GM23248 (cell line): ENCODE results near the gene TGFBR3L. TPM values are rescaled to one million over a fixed set of nuclear protein-coding genes. Genes with fewer than 3 reads are reported as not detected.

Experiments
- DNase-seq: peaks from one replicate; pipeline ENCODE4 v3.0.0-alpha.2; 2015
- H2AFZ ChIP-seq: fragments of 200-600 bp; sonication (generic); 2 replicates; pipeline ENCODE4 v1.6.1; 2016; ENCODE audit warnings: antibody characterized with exemption
- H3F3A ChIP-seq: fragments of 200-600 bp; sonication (generic); 2 replicates; pipeline ENCODE4 v1.6.1; 2016; ENCODE audit warnings: mild to moderate bottlenecking, antibody characterized with exemption, mixed run types; ENCODE audit not compliant: insufficient read depth
- H3K27ac ChIP-seq: fragments of 200-600 bp; sonication (generic); 2 replicates; pipeline ENCODE4 v1.5.1; 2016; ENCODE audit warnings: mild to moderate bottlenecking
- H3K27me3 ChIP-seq: fragments of 200-600 bp; sonication (generic); replicated peaks from 2 replicates; pipeline ENCODE4 v1.6.1; 2016; ENCODE audit warnings: mild to moderate bottlenecking; ENCODE audit not compliant: insufficient read depth
- H3K36me3 ChIP-seq: fragments of 200-600 bp; sonication (generic); 2 replicates; pipeline ENCODE4 v1.6.1; 2016; ENCODE audit warnings: low read depth, mild to moderate bottlenecking
- H3K4me1 ChIP-seq: fragments of 200-600 bp; sonication (generic); 2 replicates; pipeline ENCODE4 v1.6.1; 2016; ENCODE audit warnings: mild to moderate bottlenecking; ENCODE audit not compliant: insufficient read depth
- H3K4me2 ChIP-seq: fragments of 200-600 bp; sonication (generic); one replicate; pipeline ENCODE4 v1.6.1; 2016; ENCODE audit warnings: mild to moderate bottlenecking; ENCODE audit not compliant: unreplicated experiment
- H3K4me3 ChIP-seq: fragments of 200-600 bp; sonication (generic); 2 replicates; pipeline ENCODE4 v1.5.1; 2016; ENCODE audit warnings: mild to moderate bottlenecking
- H3K79me2 ChIP-seq: fragments of 200-600 bp; sonication (generic); 2 replicates; pipeline ENCODE4 v1.6.1; 2016; ENCODE audit warnings: mild to moderate bottlenecking; ENCODE audit not compliant: insufficient read depth
- H3K9ac ChIP-seq: fragments of 200-600 bp; sonication (generic); 2 replicates; pipeline ENCODE4 v1.6.1; 2016; ENCODE audit warnings: mild to moderate bottlenecking
- H3K9me2 ChIP-seq: fragments of 200-600 bp; sonication (generic); 2 replicates; pipeline ENCODE4 v1.6.1; 2016; ENCODE audit warnings: mixed run types, mild to moderate bottlenecking, moderate library complexity; ENCODE audit not compliant: insufficient read depth
- H3K9me3 ChIP-seq: fragments of 200-600 bp; sonication (generic); one replicate; pipeline ENCODE4 v1.6.1; 2017; ENCODE audit warnings: low read depth
- H4K20me1 ChIP-seq: fragments of 200-600 bp; sonication (generic); 2 replicates; pipeline ENCODE4 v1.6.0; 2016; ENCODE audit not compliant: insufficient read depth
- EZH2 ChIP-seq: fragments of 200-600 bp; sonication (generic); IDR thresholded peaks from 2 replicates; pipeline ENCODE4 v1.6.1; 2018; ENCODE audit warnings: antibody characterized with exemption, mild to moderate bottlenecking; ENCODE audit not compliant: insufficient read depth, poor library complexity, severe bottlenecking
- EZH2phosphoT487 ChIP-seq: fragments of 200-600 bp; sonication (generic); IDR thresholded peaks from 2 replicates; pipeline ENCODE4 v1.6.1; 2018; ENCODE audit warnings: antibody characterized with exemption, moderate library complexity, mild to moderate bottlenecking, low read depth; ENCODE audit not compliant: insufficient read depth
- WGBS, 2 experiments: methylation state at CpG; one replicate each; pipeline ENCODE4 v1.1.6; 2015 to 2017; ENCODE audit warnings: low lambda C conversion rate in 2 of 2, low coverage in 1 of 2; ENCODE audit errors: missing lambda C conversion rate in 2 of 2; 5-methylcytosine and 5-hydroxymethylcytosine counted together
- in situ Hi-C: fragments of 300-500 bp; cut with MboI; formaldehyde crosslinking; loops from 2 replicates; pipeline ENCODE4 v1.15.0; 2020
- polyA plus RNA-seq: library from polyadenylated mRNA; unstranded; fragments of >200 nt; fragmentation: Nextera tagmentation; extraction: Ambion mirVana; gene quantifications from 2 replicates; pipeline ENCODE4 v1.2.1, GENCODE V29; 2016
- total RNA-seq: library from RNA; depleted of rRNA; stranded (reverse); fragments of >200 nt; shearing (Covaris generic); gene quantifications from 2 replicates; pipeline ENCODE4 v1.2.3, GENCODE V29; 2014

Gene TGFBR3L
- total and polyA plus RNA-seq, 2 experiments from 2014 or later = 9.0 to 30.6 TPM

GRCh38 chr19:7900931-7901330 lies 13.7 kb upstream of the TGFBR3L start:
- H2AFZ ChIP-seq = no peak overlapping the region
- no peak overlapping the region for H3K9ac ChIP-seq
- peaks cover 10% of the 10 kb centered on the region for H3K4me1 ChIP-seq
- no peak overlapping the region for H3K4me2 ChIP-seq
- H3K4me3 ChIP-seq = no peak overlapping the region
- H3K36me3 ChIP-seq = no peaks in the 10 kb centered on the region
- H3K27me3 ChIP-seq = no peaks in the 10 kb centered on the region
- TF ChIP-seq EZH2phosphoT487 = no peak
- TF ChIP-seq EZH2 = no peak
- no peak overlapping the region for H3K27ac ChIP-seq
- no peak for DNase-seq
- no peaks in the 10 kb centered on the region for H3K9me2 ChIP-seq
- in situ Hi-C loops = no loop called here
- 88 to 99% methylated on average over 3 of the region's 3 CpGs for WGBS, 2 experiments
- H4K20me1 ChIP-seq = no peaks in the 10 kb centered on the region
- peaks cover 27% of the 10 kb centered on the region for H3K79me2 ChIP-seq
- no peaks in the 10 kb centered on the region for H3F3A ChIP-seq
- H3K9me3 ChIP-seq = no peaks in the 10 kb centered on the region

GRCh38 chr19:7901337-7901736 lies 13.3 kb upstream of the TGFBR3L start:
- in situ Hi-C loops = no loop called here
- H2AFZ ChIP-seq = no peak overlapping the region
- no peak overlapping the region for H3K4me2 ChIP-seq
- H3K4me3 ChIP-seq = no peak overlapping the region
- peaks cover 31% of the 10 kb centered on the region for H3K79me2 ChIP-seq
- H4K20me1 ChIP-seq = no peaks in the 10 kb centered on the region
- peaks cover 10% of the 10 kb centered on the region for H3K4me1 ChIP-seq
- TF ChIP-seq EZH2 = no peak
- no peak for TF ChIP-seq EZH2phosphoT487
- H3K9ac ChIP-seq = no peak overlapping the region
- H3F3A ChIP-seq = no peaks in the 10 kb centered on the region
- no peaks in the 10 kb centered on the region for H3K36me3 ChIP-seq
- WGBS, 2 experiments = 94% methylated on average over 7 of the region's 7 CpGs
- no peak overlapping the region for H3K27ac ChIP-seq
- no peaks in the 10 kb centered on the region for H3K27me3 ChIP-seq
- H3K9me3 ChIP-seq = no peaks in the 10 kb centered on the region
- DNase-seq = no peak
- H3K9me2 ChIP-seq = no peaks in the 10 kb centered on the region

GRCh38 chr19:7902796-7903243 lies 11.8 kb upstream of the TGFBR3L start:
- no peaks in the 10 kb centered on the region for H3F3A ChIP-seq
- peak overlapping the region; percentile 82 for H2AFZ ChIP-seq
- TF ChIP-seq EZH2 (no peak), EZH2phosphoT487 (no peak)
- H3K9me2 ChIP-seq = no peaks in the 10 kb centered on the region
- DNase-seq = peak; percentile 56
- H3K9me3 ChIP-seq = no peaks in the 10 kb centered on the region
- H3K36me3 ChIP-seq = no peaks in the 10 kb centered on the region
- peak overlapping the region; percentile 71 for H3K27ac ChIP-seq
- no peaks in the 10 kb centered on the region; the same call in 1 of the 2 replicates for H4K20me1 ChIP-seq
- H3K9ac ChIP-seq = peak overlapping the region; percentile 85
- in situ Hi-C loops = no loop called here
- H3K27me3 ChIP-seq = no peaks in the 10 kb centered on the region
- peak overlapping the region; percentile 89 for H3K4me3 ChIP-seq
- WGBS, 2 experiments = 6 to 8% methylated on average over 20 of the region's 20 CpGs
- peaks cover 46% of the 10 kb centered on the region for H3K79me2 ChIP-seq
- H3K4me2 ChIP-seq = peak overlapping the region; percentile 98
- H3K4me1 ChIP-seq = peaks cover 10% of the 10 kb centered on the region

GRCh38 chr19:7903244-7904073 lies 11.2 kb upstream of the TGFBR3L start, which contains the start of gene MAP2K7:
MAP2K7 (plus strand) TSS chr19:7903877; CDS start chr19:7903945, 68 bp downstream.
- no peaks in the 10 kb centered on the region for H3K27me3 ChIP-seq
- H3K9me3 ChIP-seq = no peaks in the 10 kb centered on the region
- WGBS, 2 experiments = 1% methylated on average over 60 to 79 of the region's 89 CpGs
- no peaks in the 10 kb centered on the region for H3K9me2 ChIP-seq
- H3K36me3 ChIP-seq = no peaks in the 10 kb centered on the region
- H3K9ac ChIP-seq = peak within 1 kb of the TSS; percentile 89
- in situ Hi-C loops = no loop called here
- H3K79me2 ChIP-seq = peaks cover 52% of the 10 kb centered on the region
- peak; percentile 100 for DNase-seq
- no peak for TF ChIP-seq EZH2
- TF ChIP-seq EZH2phosphoT487 = no peak
- H4K20me1 ChIP-seq = no peaks in the 10 kb centered on the region; the same call in 1 of the 2 replicates
- peak within 1 kb of the TSS; percentile 89 for H3K4me3 ChIP-seq
- H3K4me2 ChIP-seq = peak within 1 kb of the TSS; percentile 98
- peak within 1 kb of the TSS; percentile 71 for H3K27ac ChIP-seq
- H2AFZ ChIP-seq = peak within 1 kb of the TSS; percentile 82
- H3F3A ChIP-seq = no peaks in the 10 kb centered on the region
- peaks cover 10% of the 10 kb centered on the region for H3K4me1 ChIP-seq
